Measurements from ENCODE around the gene KIF11. TPM values are rescaled to one million over a fixed set of nuclear protein-coding genes. Genes with fewer than 3 reads are reported as not detected.

KIF11 gene
- total and polyA plus RNA-seq, 2 of the 13 experiments (the other 11 are each of a cell fraction or from before 2014, with no cell fraction given) = 8.7 to 38.4 TPM

- TF ChIP-seq REST (IDR thresholded peaks at IDR 0.05; ENCODE audit: borderline replicate concordance in 1 of 2, low read depth in 1 of 2, low read length in 2 of 2) = no peak
- TF ChIP-seq MYC (CRISPR knock-in tag; IDR thresholded peaks at IDR 0.05; ENCODE audit: borderline replicate concordance) = no peak
- TF ChIP-seq MAF1 (CRISPR knock-in tag; IDR thresholded peaks at IDR 0.05; ENCODE audit: borderline replicate concordance) = no peak
- no peak for TF ChIP-seq DDIT3 (CRISPR knock-in tag; IDR thresholded peaks at IDR 0.05)
- no peak for TF ChIP-seq ZNF563 (CRISPR knock-in tag; IDR thresholded peaks at IDR 0.05)
- TF ChIP-seq ZNF720 (CRISPR knock-in tag; IDR thresholded peaks at IDR 0.05) = no peak
- TF ChIP-seq ASH2L (IDR thresholded peaks at IDR 0.05; ENCODE audit: insufficient read length, low read depth, low read length) = peak; percentile 88
- TF ChIP-seq ZNF577 (CRISPR knock-in tag; IDR thresholded peaks at IDR 0.05; ENCODE audit: borderline replicate concordance, low read depth) = no peak
- no peak for TF ChIP-seq ZFP36L1 (CRISPR knock-in tag; IDR thresholded peaks at IDR 0.05)
- TF ChIP-seq ATF2 (CRISPR knock-in tag; IDR thresholded peaks at IDR 0.05) = peak; percentile 47; the same call in 1 of the 2 replicates
- peak; percentile 81 for TF ChIP-seq LCORL (IDR thresholded peaks at IDR 0.05)
- peak; percentile 41 for TF ChIP-seq LCORL (CRISPR knock-in tag; IDR thresholded peaks at IDR 0.05)
- TF ChIP-seq NCOA5 (CRISPR knock-in tag; IDR thresholded peaks at IDR 0.05) = no peak
- peak; percentile 82 for TF ChIP-seq FOXP4 (CRISPR knock-in tag; IDR thresholded peaks at IDR 0.05)
- no peak for TF ChIP-seq GLI4 (CRISPR knock-in tag; IDR thresholded peaks at IDR 0.05; ENCODE audit: borderline replicate concordance)
- TF ChIP-seq ZNF607 (CRISPR knock-in tag; IDR thresholded peaks at IDR 0.05; ENCODE audit: borderline replicate concordance) = no peak
- TF ChIP-seq ZBTB46 (CRISPR knock-in tag; IDR thresholded peaks at IDR 0.05; ENCODE audit: borderline replicate concordance) = no peak
- TF ChIP-seq HCFC1 (IDR thresholded peaks at IDR 0.05; ENCODE audit: low read depth, low read length) = no peak
- no peak for TF ChIP-seq SETDB1 (CRISPR knock-in tag; IDR thresholded peaks at IDR 0.05; ENCODE audit: borderline replicate concordance)
- TF ChIP-seq CEBPG (CRISPR knock-in tag; IDR thresholded peaks at IDR 0.05) = peak; percentile 88
Measured at GRCh38 chr10:92697663-92698511, 105.0 kb downstream of the KIF11 start (continued).

All from HepG2 (cell line).